Caco-2 (cell line): ENCODE results near the gene SAMM50. TPM values are rescaled to one million over a fixed set of nuclear protein-coding genes. Genes with fewer than 3 reads are reported as not detected.

ENCODE experiments used
- BruUV-seq: library from RNA; stranded (reverse); fragments of 400-500 nt; replicated peaks from 2 replicates; lab custom pipeline; 2021; lab: Mats Ljungman, UMichigan
- CTCF ChIA-PET: fragments of 300-600 bp; sonication (Branson Sonifier 250); formaldehyde crosslinking; loops from one replicate; lab custom pipeline; 2022; ENCODE audit warnings: antibody characterized with exemption; lab: Charles Lee
- POLR2A ChIA-PET: fragments of 300-600 bp; sonication (Branson Sonifier 250); formaldehyde crosslinking; loops from one replicate; lab custom pipeline; 2022; ENCODE audit warnings: antibody characterized with exemption; lab: Charles Lee
- DNase-seq, 2 experiments: peaks; one replicate each; pipeline versions ENCODE4 v3.0.0 to v3.0.0-alpha.2; 2020 to 2022
- H3K27me3 ChIP-seq: replicated peaks from 2 replicates; pipeline ENCODE4 v1.6.0; 2011; ENCODE audit warnings: low read length; ENCODE audit not compliant: control insufficient read depth, insufficient read depth
- H3K36me3 ChIP-seq: 2 replicates; pipeline ENCODE4 v1.5.1; 2011; ENCODE audit warnings: low read length; ENCODE audit not compliant: control insufficient read depth, insufficient read depth
- H3K4me1 ChIP-seq: fragments of 250-450 bp; sonication (Bioruptor Pico); 2 replicates; pipeline ENCODE4 v1.5.1; 2020; ENCODE audit warnings: mild to moderate bottlenecking
- H3K4me3 ChIP-seq: 2 replicates; pipeline ENCODE4 v1.5.1; 2011; ENCODE audit warnings: low read depth, mild to moderate bottlenecking, control low read depth, low read length
- H3K9me3 ChIP-seq: fragments of 250-450 bp; sonication (Bioruptor Pico); 2 replicates; pipeline ENCODE4 v1.5.1; 2020; ENCODE audit warnings: mild to moderate bottlenecking, moderate library complexity
- H3K27ac Mint-ChIP-seq: one replicate; pipeline ENCODE4 v1.8.0; 2022; ENCODE audit warnings: mixed read lengths; ENCODE audit not compliant: unreplicated experiment
- H3K27me3 Mint-ChIP-seq: one replicate; pipeline ENCODE4 v1.8.0; 2022; ENCODE audit warnings: mixed read lengths; ENCODE audit not compliant: insufficient read depth, unreplicated experiment
- H3K36me3 Mint-ChIP-seq: one replicate; pipeline ENCODE4 v1.8.0; 2022; ENCODE audit warnings: mild to moderate bottlenecking, mixed read lengths; ENCODE audit not compliant: insufficient read depth, unreplicated experiment
- H3K4me1 Mint-ChIP-seq: one replicate; pipeline ENCODE4 v1.8.0; 2022; ENCODE audit warnings: low read depth, mixed read lengths; ENCODE audit not compliant: unreplicated experiment
- H3K4me3 Mint-ChIP-seq: one replicate; pipeline ENCODE4 v1.8.0; 2022; ENCODE audit warnings: mild to moderate bottlenecking, moderate library complexity, mixed read lengths; ENCODE audit not compliant: unreplicated experiment
- H3K9me3 Mint-ChIP-seq: one replicate; pipeline ENCODE4 v1.8.0; 2022; ENCODE audit warnings: mixed read lengths; ENCODE audit not compliant: unreplicated experiment
- CTCF ChIP-seq, 2 experiments: fragments of 200-600 bp in 1 of 2; IDR thresholded peaks; 1 replicate in 1 of 2; 2 replicates in 1 of 2; pipeline versions ENCODE4 v1.5.1 to v1.8.0; 2011 to 2022; ENCODE audit warnings: antibody characterized with exemption in 1 of 2, control low read depth in 1 of 2, inconsistent platforms in 1 of 2, low read depth in 1 of 2, low read length in 1 of 2, mild to moderate bottlenecking in 1 of 2, moderate library complexity in 1 of 2; ENCODE audit not compliant: insufficient read depth in 1 of 2, severe bottlenecking in 1 of 2, unreplicated experiment in 1 of 2
- intact Hi-C: fragments of 100-400 bp; cut with micrococcal nuclease; formaldehyde crosslinking; loops from one replicate; pipeline ENCODE4 v1.10.0; 2022; ENCODE audit not compliant: unreplicated experiment
- total RNA-seq: library from RNA; stranded (reverse); gene quantifications from 2 replicates; pipeline ENCODE4 v1.2.3, GENCODE V29; 2022

SAMM50 gene
- total RNA-seq, 1 experiment from 2014 or later, result 66.4 TPM

DNA sequence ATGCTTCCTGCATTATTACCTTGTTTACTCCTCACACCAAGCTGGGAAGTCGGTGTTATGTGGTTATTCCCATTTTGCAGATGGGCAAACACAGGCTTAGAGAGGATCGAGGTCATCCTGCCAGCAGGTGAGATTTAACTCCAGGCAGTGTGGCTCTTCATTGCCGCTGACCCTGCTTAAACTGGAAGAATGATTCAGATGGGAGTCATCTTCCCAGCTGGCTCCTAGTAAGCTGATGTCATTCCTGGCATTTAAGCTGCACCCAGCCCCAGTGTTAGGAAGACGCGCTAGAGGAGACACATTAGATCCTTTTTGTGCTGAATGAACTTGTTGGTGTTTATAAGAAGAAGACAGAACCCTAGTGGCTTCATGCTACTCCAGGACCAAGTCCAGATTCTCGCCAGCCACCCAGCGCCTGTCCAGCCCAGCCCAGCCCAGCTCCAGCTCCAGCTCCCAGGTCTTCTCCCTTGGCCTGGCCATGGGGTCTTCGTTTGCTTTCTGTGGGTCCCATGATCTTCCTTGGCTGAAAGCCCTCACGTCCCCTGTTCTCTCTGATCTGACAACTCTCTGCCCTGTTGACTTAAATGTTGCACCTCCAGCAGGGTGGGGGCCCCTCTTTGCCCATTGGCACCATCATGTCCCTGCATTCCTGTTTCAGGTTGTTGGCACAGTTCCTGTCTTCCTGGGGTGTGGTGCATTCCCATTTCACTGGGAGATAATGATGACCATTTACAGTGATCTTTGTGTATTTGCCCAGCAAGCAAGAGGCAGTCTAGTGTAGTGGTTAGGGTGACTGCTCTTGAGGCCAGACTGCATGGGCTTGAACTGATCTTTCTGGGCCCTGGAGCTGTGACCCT is 82.5 kb downstream of the SAMM50 start:
- no TSS peak for BruUV-seq
- H3K4me3 ChIP-seq, result no peak overlapping the region
- no peaks in the 10 kb centered on the region for H3K27me3 ChIP-seq
- no peak overlapping the region for H3K4me3 Mint-ChIP-seq
- intact Hi-C loops, result no loop called here
- no peaks in the 10 kb centered on the region for H3K36me3 ChIP-seq
- TF ChIP-seq CTCF (IDR thresholded peaks at IDR 0.05; ENCODE audit: insufficient read depth in 1 of 2, low read depth in 1 of 2, low read length in 1 of 2, severe bottlenecking in 1 of 2, unreplicated experiment in 1 of 2), result no peak
- no peaks in the 10 kb centered on the region for H3K9me3 Mint-ChIP-seq
- ChIA-PET CTCF (interaction anchor here (0.6 kb wide), 1 partner anchor 45 kb away, joined by 4 read pairs; no protein-coding TSS in a partner anchor), POLR2A (no interaction called here)
- no peak overlapping the region for H3K27ac Mint-ChIP-seq
- H3K36me3 Mint-ChIP-seq, result peaks cover 6% of the 10 kb centered on the region
- H3K4me1 Mint-ChIP-seq, result no peaks in the 10 kb centered on the region
- H3K9me3 ChIP-seq, result no peaks in the 10 kb centered on the region
- H3K27me3 Mint-ChIP-seq, result no peaks in the 10 kb centered on the region
- H3K4me1 ChIP-seq, result no peaks in the 10 kb centered on the region
- DNase-seq, result no peak

DNA sequence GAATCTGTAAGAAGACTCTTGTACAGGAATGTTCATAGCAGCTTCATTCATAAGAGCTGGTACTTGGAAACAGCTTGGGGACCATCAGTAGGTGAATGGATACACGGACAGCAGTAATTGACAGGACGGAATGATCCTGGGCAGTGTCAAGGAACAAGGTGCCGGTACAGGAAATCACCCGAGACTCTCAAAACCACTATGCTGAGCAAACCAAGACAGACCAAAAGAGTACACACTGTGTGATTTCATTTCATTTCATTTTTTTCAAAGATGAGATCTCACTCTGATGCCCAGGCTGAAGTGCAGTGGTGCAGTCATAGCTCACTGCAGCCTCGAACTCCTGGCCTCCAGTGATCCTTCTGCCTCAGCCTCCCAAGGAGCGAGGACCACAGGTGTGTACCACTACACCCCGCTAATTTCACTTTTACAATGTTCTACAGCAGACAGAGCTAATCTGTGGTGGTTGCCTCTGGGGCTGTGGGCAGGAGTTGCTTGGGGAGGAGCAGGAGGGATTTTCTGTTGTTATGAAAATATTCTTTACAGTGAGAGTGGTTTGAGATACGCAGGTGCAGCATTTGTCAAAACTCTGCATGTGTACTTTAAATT is 84.4 kb downstream of the SAMM50 start:
- ChIA-PET POLR2A (no interaction called here), CTCF (no interaction called here)
- BruUV-seq, result no TSS peak
- no peak overlapping the region for H3K4me3 ChIP-seq
- no peaks in the 10 kb centered on the region for H3K4me1 ChIP-seq
- H3K9me3 ChIP-seq, result no peaks in the 10 kb centered on the region
- no peak overlapping the region for H3K4me3 Mint-ChIP-seq
- H3K36me3 ChIP-seq, result no peaks in the 10 kb centered on the region
- no peaks in the 10 kb centered on the region for H3K4me1 Mint-ChIP-seq
- H3K27me3 Mint-ChIP-seq, result no peaks in the 10 kb centered on the region
- H3K27ac Mint-ChIP-seq, result no peak overlapping the region
- intact Hi-C loops, result no loop called here
- H3K9me3 Mint-ChIP-seq, result no peaks in the 10 kb centered on the region
- DNase-seq, result no peak
- no peaks in the 10 kb centered on the region for H3K27me3 ChIP-seq
- peaks cover 6% of the 10 kb centered on the region for H3K36me3 Mint-ChIP-seq
- no peak for TF ChIP-seq CTCF (IDR thresholded peaks at IDR 0.05; ENCODE audit: insufficient read depth in 1 of 2, low read depth in 1 of 2, low read length in 1 of 2, severe bottlenecking in 1 of 2, unreplicated experiment in 1 of 2)

DNA sequence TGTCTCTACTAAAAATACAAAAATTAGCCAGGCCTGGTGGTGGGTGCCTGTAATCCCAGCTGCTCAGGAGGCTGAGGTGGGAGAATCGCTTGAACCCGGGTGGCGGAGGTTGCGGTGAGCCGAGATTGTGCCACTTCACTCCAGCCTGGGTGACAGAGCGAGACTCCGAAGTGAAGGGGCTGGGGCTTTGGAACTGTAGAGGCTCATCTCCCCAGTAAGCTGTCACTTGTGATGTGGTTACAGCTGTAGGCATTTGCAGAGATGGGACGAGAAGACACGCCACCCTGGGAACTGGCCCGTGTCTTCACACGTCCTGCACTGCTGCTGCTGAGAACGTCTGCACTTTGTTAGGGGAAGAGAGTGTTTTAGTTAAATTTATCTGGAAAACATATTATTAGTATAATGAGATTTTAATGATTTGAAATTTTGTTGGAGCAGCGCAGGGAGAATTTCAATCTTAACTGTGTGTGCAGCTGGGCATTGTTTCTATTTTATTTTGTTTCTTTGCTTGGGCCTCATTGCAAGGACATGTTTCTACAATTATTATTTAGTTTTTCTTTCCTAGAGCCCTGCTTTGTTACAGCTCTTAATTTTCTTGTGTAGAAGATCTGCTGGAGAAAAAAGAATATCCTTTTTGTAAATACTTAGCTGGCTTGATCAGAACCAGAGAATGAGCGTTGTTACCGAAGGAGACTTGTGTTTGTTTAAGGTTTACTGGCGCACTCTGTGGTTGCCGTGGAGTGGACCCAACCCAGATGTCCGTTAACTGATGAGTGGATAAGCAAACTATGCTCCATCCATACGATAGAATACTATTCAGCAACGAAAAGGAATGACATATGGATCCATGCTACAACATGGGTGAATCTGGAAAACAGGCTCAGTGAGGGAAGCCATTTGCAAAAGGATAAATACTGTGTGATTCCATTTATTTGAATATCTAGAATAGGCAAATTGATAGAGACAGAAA is 87.3 kb downstream of the SAMM50 start:
- no peaks in the 10 kb centered on the region for H3K9me3 ChIP-seq
- no peaks in the 10 kb centered on the region for H3K27me3 Mint-ChIP-seq
- no TSS peak for BruUV-seq
- H3K27me3 ChIP-seq, result no peaks in the 10 kb centered on the region
- H3K36me3 ChIP-seq, result no peaks in the 10 kb centered on the region
- ChIA-PET CTCF (no interaction called here), POLR2A (no interaction called here)
- no peaks in the 10 kb centered on the region for H3K9me3 Mint-ChIP-seq
- no peak for TF ChIP-seq CTCF (IDR thresholded peaks at IDR 0.05; ENCODE audit: insufficient read depth in 1 of 2, low read depth in 1 of 2, low read length in 1 of 2, severe bottlenecking in 1 of 2, unreplicated experiment in 1 of 2)
- no peak overlapping the region for H3K27ac Mint-ChIP-seq
- intact Hi-C loops, result no loop called here
- peaks cover 7% of the 10 kb centered on the region for H3K4me1 Mint-ChIP-seq
- no peak for DNase-seq
- no peak overlapping the region for H3K4me3 Mint-ChIP-seq
- no peaks in the 10 kb centered on the region for H3K4me1 ChIP-seq
- H3K4me3 ChIP-seq, result no peak overlapping the region
- H3K36me3 Mint-ChIP-seq, result peaks cover 6% of the 10 kb centered on the region
